Thyroid gland (tissue), 4 donors: Measurements from ENCODE around the gene SETD1B. TPM values are rescaled to one million over a fixed set of nuclear protein-coding genes. Genes with fewer than 3 reads are reported as not detected.

Source experiments
- DNase-seq, 2 donors: peaks; one replicate each; pipeline ENCODE4 v3.0.0-alpha.2; 2019
- H3K27ac ChIP-seq, 3 donors: fragments of 200-600 bp; sonication (generic); 1 replicate in 2 of 3; 2 replicates in 1 of 3; pipeline ENCODE4 v1.5.1; 2016 to 2019; ENCODE audit warnings: mild to moderate bottlenecking in 1 of 3, moderate library complexity in 1 of 3
- H3K27me3 ChIP-seq: fragments of 200-600 bp; sonication (generic); one replicate; pipeline ENCODE4 v1.5.1; 2019
- H3K36me3 ChIP-seq, 2 donors: fragments of 200-600 bp; sonication (generic); one replicate each; pipeline ENCODE4 v1.5.1; 2016 to 2019
- H3K4me1 ChIP-seq, 2 donors: fragments of 200-600 bp; sonication (generic); one replicate each; pipeline ENCODE4 v1.5.1; 2017 to 2019
- H3K4me3 ChIP-seq, 3 donors: fragments of 200-600 bp; sonication (generic); replicated peaks in 1 of 3; 1 replicate in 2 of 3; 2 replicates in 1 of 3; pipeline ENCODE4 v1.5.1; 2016; ENCODE audit warnings: mild to moderate bottlenecking in 1 of 3
- H3K9me3 ChIP-seq: fragments of 200-600 bp; sonication (generic); one replicate; pipeline ENCODE4 v1.5.1; 2017
- CTCF ChIP-seq, 6 experiments: fragments of 200-600 bp in 3 of 6; fragments of 450-650 bp in 3 of 6; sonication (generic) in 3 of 6; IDR thresholded peaks; one replicate each; pipeline ENCODE4 v1.5.1; 2016 to 2019; ENCODE audit warnings: antibody characterized with exemption in 6 of 6, mild to moderate bottlenecking in 2 of 6, inconsistent platforms in 1 of 6, moderate library complexity in 1 of 6
- POLR2A ChIP-seq, 2 donors: fragments of 450-650 bp; IDR thresholded peaks; one replicate each; pipeline ENCODE4 v1.6.1; 2017; ENCODE audit warnings: antibody characterized with exemption in 2 of 2, mild to moderate bottlenecking in 2 of 2, moderate library complexity in 1 of 2
- whole genome bisulfite sequencing, 2 donors: methylation state at CpG; one replicate each; pipeline ENCODE4 v1.1.5; 2017; 5-methylcytosine and 5-hydroxymethylcytosine counted together
- intact Hi-C: fragments of 100-400 bp; cut with DNase I; formaldehyde crosslinking; loops from one replicate; pipeline ENCODE4 v1.15.1; 2023
- total RNA-seq, 4 donors: library from RNA; depleted of rRNA; stranded (reverse); fragments of >200 nt; gene quantifications; one replicate each; pipeline ENCODE4 v1.2.3, GENCODE V29; 2016

Gene SETD1B
- total RNA-seq, 4 donors from 2014 or later = 7.3 to 16.5 (median 11.7) TPM

DNA sequence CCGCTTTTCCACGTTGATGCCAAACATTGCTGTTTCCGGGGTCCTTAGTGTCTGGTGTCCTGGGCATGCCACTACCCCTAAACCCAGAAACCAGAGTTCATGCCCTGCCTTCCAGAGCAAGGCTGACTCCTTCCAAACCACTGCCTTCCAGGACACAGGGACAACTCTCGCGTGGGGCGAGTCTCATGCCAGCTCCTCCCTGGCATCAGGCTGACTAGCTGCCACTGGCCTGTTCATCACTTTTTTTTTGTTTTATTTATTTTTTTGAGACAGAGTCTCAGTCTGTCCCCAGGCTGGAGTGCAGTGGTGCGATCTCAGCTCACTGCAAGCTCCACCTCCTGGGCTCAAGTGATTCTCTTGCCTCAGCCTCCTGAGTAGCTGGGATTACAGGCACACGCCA is 4.8 kb downstream of the SETD1B start:
- H3K27me3 ChIP-seq = no peaks in the 10 kb centered on the region
- WGBS, 2 donors = 92 to 93% methylated on average over 8 of the region's 8 CpGs
- TF ChIP-seq POLR2A (IDR thresholded peaks at IDR 0.05) (no peak), CTCF (IDR thresholded peaks at IDR 0.05) (no peak)
- H3K27ac ChIP-seq = no peak overlapping the region
- DNase-seq = no peak
- H3K9me3 ChIP-seq = no peaks in the 10 kb centered on the region
- intact Hi-C loops = no loop called here
- H3K36me3 ChIP-seq = peaks cover 25 to 32% of the 10 kb centered on the region in 2 donors
- H3K4me3 ChIP-seq = no peak overlapping the region
- peaks cover 38 to 52% of the 10 kb centered on the region in 2 donors for H3K4me1 ChIP-seq

GRCh38 chr12:121809712-121810116 is 5.9 kb downstream of the SETD1B start:
- intact Hi-C loops = loop anchor here (5.0 kb wide), 1 partner anchor 112 kb away; no protein-coding TSS in a partner anchor
- DNase-seq = no peak
- H3K4me3 ChIP-seq = no peak overlapping the region
- no peak overlapping the region for H3K27ac ChIP-seq
- TF ChIP-seq CTCF (IDR thresholded peaks at IDR 0.05) = no peak
- TF ChIP-seq POLR2A (IDR thresholded peaks at IDR 0.05) = no peak
- no peaks in the 10 kb centered on the region for H3K27me3 ChIP-seq
- H3K4me1 ChIP-seq = peaks cover 38 to 54% of the 10 kb centered on the region in 2 donors
- H3K36me3 ChIP-seq = peaks cover 30 to 32% of the 10 kb centered on the region in 2 donors
- WGBS, 2 donors = 92 to 93% methylated on average over 27 of the region's 27 CpGs
- no peaks in the 10 kb centered on the region for H3K9me3 ChIP-seq

DNA sequence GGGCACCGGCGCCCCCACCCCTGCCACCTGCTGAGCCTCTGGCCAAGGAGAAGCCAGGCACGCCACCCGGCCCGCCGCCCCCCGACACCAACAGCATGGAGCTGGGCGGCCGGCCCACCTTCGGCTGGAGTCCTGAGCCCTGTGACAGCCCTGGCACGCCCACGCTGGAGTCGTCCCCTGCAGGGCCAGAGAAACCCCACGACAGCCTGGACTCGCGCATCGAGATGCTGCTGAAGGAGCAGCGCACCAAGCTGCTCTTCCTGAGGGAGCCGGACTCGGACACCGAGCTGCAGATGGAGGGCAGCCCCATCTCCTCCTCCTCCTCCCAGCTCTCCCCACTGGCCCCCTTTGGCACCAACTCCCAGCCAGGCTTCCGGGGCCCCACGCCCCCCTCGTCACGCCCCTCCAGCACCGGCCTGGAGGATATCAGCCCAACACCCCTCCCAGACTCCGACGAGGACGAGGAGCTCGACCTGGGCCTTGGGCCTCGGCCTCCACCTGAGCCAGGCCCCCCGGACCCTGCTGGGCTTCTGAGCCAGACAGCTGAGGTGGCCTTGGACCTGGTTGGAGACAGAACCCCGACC is 6.5 kb downstream of the SETD1B start:
- TF ChIP-seq POLR2A (IDR thresholded peaks at IDR 0.05) = no peak
- H3K36me3 ChIP-seq = peaks cover 32 to 36% of the 10 kb centered on the region in 2 donors
- intact Hi-C loops = loop anchor here (5.0 kb wide), 1 partner anchor 113 kb away; no protein-coding TSS in a partner anchor
- WGBS, 2 donors = 90 to 93% methylated on average over 10 to 19 of the region's 33 CpGs
- peaks cover 32 to 54% of the 10 kb centered on the region in 2 donors for H3K4me1 ChIP-seq
- H3K4me3 ChIP-seq = no peak overlapping the region
- no peaks in the 10 kb centered on the region for H3K27me3 ChIP-seq
- DNase-seq = no peak
- H3K27ac ChIP-seq = no peak overlapping the region
- no peaks in the 10 kb centered on the region for H3K9me3 ChIP-seq

DNA sequence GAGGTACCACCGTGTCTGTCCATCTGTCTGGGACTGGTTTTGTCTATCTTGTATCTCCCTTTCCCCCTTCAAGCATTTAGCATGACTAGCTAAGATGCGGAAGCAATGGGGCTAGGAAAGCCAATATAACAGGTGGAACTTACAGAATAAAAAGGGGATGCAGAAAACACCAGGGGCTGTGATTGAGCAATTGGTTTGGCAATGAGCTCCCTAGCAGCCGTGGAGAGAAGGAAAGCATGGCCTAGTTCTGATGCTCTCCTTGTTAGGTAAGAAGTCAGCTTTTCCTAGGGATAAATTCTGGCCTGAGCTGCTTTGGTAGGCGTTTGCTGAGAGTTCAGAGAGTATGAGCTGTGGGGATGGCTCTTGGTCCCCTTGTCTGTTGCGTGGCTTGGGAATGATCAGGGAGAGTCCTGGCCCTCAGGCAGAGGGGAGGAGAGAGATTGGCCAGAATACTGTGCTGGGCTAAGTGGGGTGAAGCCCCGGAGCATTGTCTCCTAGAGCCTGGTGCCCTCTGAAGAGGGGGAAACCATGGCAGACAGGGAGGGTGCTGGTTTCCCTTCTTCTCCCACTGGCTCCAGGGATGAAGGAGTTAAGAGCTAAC is 7.1 kb downstream of the SETD1B start:
- intact Hi-C loops = loop anchor here (5.0 kb wide), 1 partner anchor 114 kb away; no protein-coding TSS in a partner anchor

More for the DNA sequence above, 7.1 kb downstream of the SETD1B start:
- H3K27me3 ChIP-seq = no peaks in the 10 kb centered on the region
- H3K36me3 ChIP-seq = peaks cover 32 to 39% of the 10 kb centered on the region in 2 donors
- no peak overlapping the region for H3K4me3 ChIP-seq
- no peaks in the 10 kb centered on the region for H3K9me3 ChIP-seq
- peaks cover 27 to 49% of the 10 kb centered on the region in 2 donors for H3K4me1 ChIP-seq
- WGBS, 2 donors = 71 to 76% methylated on average over 6 of the region's 6 CpGs
- no peak for DNase-seq
- no peak for TF ChIP-seq POLR2A (IDR thresholded peaks at IDR 0.05)
- no peak for TF ChIP-seq CTCF (IDR thresholded peaks at IDR 0.05)
- peak overlapping the region in 2 of 3 donors; percentile 59 to 69 for H3K27ac ChIP-seq
